Left lung (tissue), 10 donors: ENCODE results near the gene SPEM1. TPM values are rescaled to one million over a fixed set of nuclear protein-coding genes. Genes with fewer than 3 reads are reported as not detected.

Source experiments
- ATAC-seq: fragments of 200-7000 bp; cut with Tn5 transposase; one replicate; pipeline ENCODE4 v1.9.1; 2020; ENCODE audit warnings: moderate library complexity
- DNase-seq, 4 donors: peaks; one replicate each; pipeline ENCODE4 v3.0.0-alpha.2; 2013 to 2020
- H3K27ac ChIP-seq, 2 donors: fragments of 200-600 bp; sonication (generic) in 1 of 2; one replicate each; pipeline versions ENCODE4 v1.5.0 to v1.8.0; 2020 to 2021
- H3K27me3 ChIP-seq, 2 donors: fragments of 200-600 bp; sonication (generic) in 1 of 2; one replicate each; pipeline versions ENCODE4 v1.5.0 to v1.8.0; 2020 to 2021
- H3K36me3 ChIP-seq, 2 donors: fragments of 200-600 bp; sonication (generic) in 1 of 2; one replicate each; pipeline versions ENCODE4 v1.5.0 to v1.8.0; 2020 to 2021
- H3K4me1 ChIP-seq, 2 donors: fragments of 200-600 bp; one replicate each; pipeline ENCODE4 v1.8.0; 2021
- H3K4me3 ChIP-seq, 2 donors: fragments of 200-600 bp; sonication (generic) in 1 of 2; one replicate each; pipeline versions ENCODE4 v1.5.0 to v1.8.0; 2020 to 2021; ENCODE audit warnings: mild to moderate bottlenecking in 1 of 2
- H3K9me3 ChIP-seq, 2 donors: fragments of 200-600 bp; sonication (generic) in 1 of 2; one replicate each; pipeline versions ENCODE4 v1.5.0 to v1.8.0; 2020 to 2021
- intact Hi-C, 2 donors: fragments of 100-400 bp; cut with DNase I; formaldehyde crosslinking; loops; one replicate each; pipeline versions ENCODE4 v1.11.2 to v1.14.2; 2022
- polyA plus RNA-seq, 6 donors: library from polyadenylated mRNA; unstranded; fragments of 120-200 nt; gene quantifications; one replicate each; pipeline ENCODE4 v1.2.1, GENCODE V29; 2013; ENCODE audit not compliant: insufficient read length in 6 of 6
- total RNA-seq, 2 donors: library from RNA; stranded (reverse); fragmentation: NEBNext Ultra II Directional; extraction: Animal tissue kit (Norgen Biotek cat#: 25700); gene quantifications; one replicate each; pipeline ENCODE4 v1.2.1, GENCODE V29; 2021
- TF ChIP-seq, protein P1 (sequence below), 2 donors: fragments of 200-600 bp; sonication (generic) in 1 of 2; IDR thresholded peaks; one replicate each; pipeline versions ENCODE4 v1.5.0 to v1.8.0; 2021; ENCODE audit warnings: antibody characterized with exemption in 2 of 2
- donor health status: DM: no; HTN: yes; CAD: no.
- donor health status: DM: no; HTN: no; CAD: no.

Gene SPEM1
- total and polyA plus RNA-seq, 8 donors, result not detected

DNA sequence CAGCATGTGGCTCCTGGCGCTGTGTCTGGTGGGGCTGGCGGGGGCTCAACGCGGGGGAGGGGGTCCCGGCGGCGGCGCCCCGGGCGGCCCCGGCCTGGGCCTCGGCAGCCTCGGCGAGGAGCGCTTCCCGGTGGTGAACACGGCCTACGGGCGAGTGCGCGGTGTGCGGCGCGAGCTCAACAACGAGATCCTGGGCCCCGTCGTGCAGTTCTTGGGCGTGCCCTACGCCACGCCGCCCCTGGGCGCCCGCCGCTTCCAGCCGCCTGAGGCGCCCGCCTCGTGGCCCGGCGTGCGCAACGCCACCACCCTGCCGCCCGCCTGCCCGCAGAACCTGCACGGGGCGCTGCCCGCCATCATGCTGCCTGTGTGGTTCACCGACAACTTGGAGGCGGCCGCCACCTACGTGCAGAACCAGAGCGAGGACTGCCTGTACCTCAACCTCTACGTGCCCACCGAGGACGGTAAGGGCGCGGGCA, 11.8 kb upstream of the SPEM1 start:
- TF ChIP-seq, protein P1, sequence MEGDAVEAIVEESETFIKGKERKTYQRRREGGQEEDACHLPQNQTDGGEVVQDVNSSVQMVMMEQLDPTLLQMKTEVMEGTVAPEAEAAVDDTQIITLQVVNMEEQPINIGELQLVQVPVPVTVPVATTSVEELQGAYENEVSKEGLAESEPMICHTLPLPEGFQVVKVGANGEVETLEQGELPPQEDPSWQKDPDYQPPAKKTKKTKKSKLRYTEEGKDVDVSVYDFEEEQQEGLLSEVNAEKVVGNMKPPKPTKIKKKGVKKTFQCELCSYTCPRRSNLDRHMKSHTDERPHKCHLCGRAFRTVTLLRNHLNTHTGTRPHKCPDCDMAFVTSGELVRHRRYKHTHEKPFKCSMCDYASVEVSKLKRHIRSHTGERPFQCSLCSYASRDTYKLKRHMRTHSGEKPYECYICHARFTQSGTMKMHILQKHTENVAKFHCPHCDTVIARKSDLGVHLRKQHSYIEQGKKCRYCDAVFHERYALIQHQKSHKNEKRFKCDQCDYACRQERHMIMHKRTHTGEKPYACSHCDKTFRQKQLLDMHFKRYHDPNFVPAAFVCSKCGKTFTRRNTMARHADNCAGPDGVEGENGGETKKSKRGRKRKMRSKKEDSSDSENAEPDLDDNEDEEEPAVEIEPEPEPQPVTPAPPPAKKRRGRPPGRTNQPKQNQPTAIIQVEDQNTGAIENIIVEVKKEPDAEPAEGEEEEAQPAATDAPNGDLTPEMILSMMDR (IDR thresholded peaks at IDR 0.05), result no peak
- Histone ChIP-seq H3K36me3 (no peaks in the 10 kb centered on the region), H3K4me1 (peaks cover under 1 to 15% of the 10 kb centered on the region in 2 donors), H3K9me3 (no peaks in the 10 kb centered on the region), H3K27me3 (peaks cover 0 to 37% of the 10 kb centered on the region in 2 donors), H3K4me3 (no peak overlapping the region), H3K27ac (no peak overlapping the region)
- ATAC-seq (no peak), DNase-seq (no peak)
- intact Hi-C loops, result no loop called here

DNA sequence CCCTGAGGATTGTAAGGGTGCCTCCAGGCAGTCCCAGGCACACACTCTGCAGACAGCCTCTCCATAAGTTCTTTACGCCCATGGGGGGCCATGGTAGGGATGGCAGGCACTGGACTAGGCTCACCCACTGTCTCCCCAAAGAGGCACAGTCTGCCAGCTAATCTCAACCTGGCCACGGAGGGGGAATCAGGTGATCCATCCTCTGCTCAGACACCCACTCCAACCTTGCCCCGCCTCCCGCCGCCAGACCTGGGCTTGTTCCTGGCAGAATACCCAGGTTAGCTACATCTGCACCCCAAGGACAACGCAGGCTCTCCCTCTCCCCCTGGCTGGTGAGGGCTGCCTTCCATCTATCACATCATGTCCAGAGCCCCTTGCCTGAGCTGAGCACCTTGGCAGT, 11.3 kb upstream of the SPEM1 start:
- H3K36me3 ChIP-seq, result no peaks in the 10 kb centered on the region
- H3K4me3 ChIP-seq, result no peak overlapping the region
- no peak overlapping the region for H3K27ac ChIP-seq
- DNase-seq (no peak), ATAC-seq (no peak)
- intact Hi-C loops, result no loop called here
- H3K4me1 ChIP-seq, result peaks cover 0 to 11% of the 10 kb centered on the region in 2 donors
- TF ChIP-seq, protein P1 (IDR thresholded peaks at IDR 0.05), result no peak
- H3K27me3 ChIP-seq, result peaks cover 0 to 37% of the 10 kb centered on the region in 2 donors
- no peaks in the 10 kb centered on the region for H3K9me3 ChIP-seq

DNA sequence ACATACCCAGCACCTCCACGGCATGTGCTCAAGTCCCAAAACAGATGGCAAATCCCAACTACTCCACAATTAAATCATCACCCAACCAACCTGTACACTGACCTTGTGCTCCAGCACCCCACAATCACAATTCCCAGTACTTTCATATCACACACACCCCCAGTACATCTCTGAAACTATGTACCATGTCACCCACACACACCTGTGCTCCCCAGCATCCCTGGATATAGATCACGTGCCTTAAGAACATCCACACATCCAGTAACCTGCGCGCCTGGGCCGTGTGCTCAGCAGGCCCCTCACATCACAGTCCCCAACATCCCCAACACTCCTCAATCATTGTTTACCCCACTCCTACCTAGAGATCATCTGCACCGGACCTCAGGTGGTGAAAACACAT, 10.4 kb upstream of the SPEM1 start:
- no peak overlapping the region for H3K4me3 ChIP-seq
- intact Hi-C loops, result no loop called here
- TF ChIP-seq, protein P1 (IDR thresholded peaks at IDR 0.05), result no peak
- H3K36me3 ChIP-seq, result no peaks in the 10 kb centered on the region
- H3K9me3 ChIP-seq, result no peaks in the 10 kb centered on the region
- DNase-seq, result no peak
- H3K27ac ChIP-seq, result no peak overlapping the region
- peaks cover 0 to 34% of the 10 kb centered on the region in 2 donors for H3K27me3 ChIP-seq
- ATAC-seq, result no peak
- H3K4me1 ChIP-seq, result peaks cover 0 to 11% of the 10 kb centered on the region in 2 donors

DNA sequence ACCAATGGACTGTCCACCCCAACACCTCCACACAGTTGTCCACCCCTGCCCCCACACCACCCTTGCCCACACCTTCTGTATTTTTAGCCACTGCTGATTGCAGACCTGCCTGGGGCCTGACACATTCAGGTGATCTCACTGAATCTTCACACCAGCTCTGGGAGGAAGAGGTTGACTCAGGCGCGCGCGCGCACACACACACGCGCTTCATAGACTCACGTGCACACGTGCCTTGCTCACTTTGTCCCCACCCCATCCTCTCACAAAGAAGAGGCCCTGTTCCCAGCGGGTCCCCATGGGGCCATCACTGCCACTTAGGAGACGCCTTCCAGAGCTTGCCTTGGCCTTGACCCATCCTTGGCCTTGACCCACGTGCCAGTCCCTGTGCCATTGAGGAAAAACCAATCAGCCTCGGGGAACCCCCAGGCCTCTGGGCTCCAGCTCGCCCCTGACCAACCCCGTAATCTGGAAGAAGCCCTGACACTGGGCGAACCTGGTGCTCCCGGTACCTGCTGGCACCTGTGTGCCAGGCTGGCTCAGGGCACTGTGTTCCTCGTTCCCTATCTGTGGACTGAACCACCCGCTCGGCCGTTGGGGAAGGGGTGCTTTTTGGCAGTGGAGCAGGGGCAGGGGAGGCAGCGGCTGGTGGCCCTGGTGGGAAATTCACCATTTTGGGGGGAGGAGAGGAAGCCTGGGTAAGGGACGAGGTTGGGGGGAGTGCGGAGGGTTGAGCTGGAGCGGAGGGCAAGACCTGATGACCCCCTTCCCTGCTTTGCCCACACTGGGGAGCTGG, 9.3 kb upstream of the SPEM1 start:
- ATAC-seq, result no peak
- Histone ChIP-seq H3K27ac (no peak overlapping the region), H3K27me3 (peaks cover 0 to 23% of the 10 kb centered on the region in 2 donors), H3K4me1 (no peaks in the 10 kb centered on the region), H3K36me3 (no peaks in the 10 kb centered on the region), H3K9me3 (no peaks in the 10 kb centered on the region), H3K4me3 (no peak overlapping the region)
- TF ChIP-seq, protein P1 (IDR thresholded peaks at IDR 0.05), result no peak
- DNase-seq, result no peak
- intact Hi-C loops, result no loop called here

DNA sequence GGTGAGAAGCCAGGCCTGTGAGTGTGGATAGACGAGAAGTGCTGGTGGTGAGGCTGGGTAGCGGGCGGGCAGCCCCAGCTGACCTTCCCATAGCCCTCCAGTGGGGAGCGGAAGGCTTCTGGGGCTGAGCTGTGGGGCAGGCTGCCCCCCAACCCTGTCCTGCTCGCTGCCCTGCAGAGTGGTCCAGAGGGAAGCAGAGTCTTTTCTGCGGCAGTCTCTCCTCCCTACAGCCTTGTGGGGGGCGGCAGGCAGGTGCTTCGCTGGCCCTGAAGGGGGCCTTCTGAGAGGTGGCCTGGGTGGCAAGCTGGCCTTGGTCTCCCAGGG, 8.7 kb upstream of the SPEM1 start:
- Histone ChIP-seq H3K27me3 (peaks cover 0 to 17% of the 10 kb centered on the region in 2 donors), H3K27ac (no peak overlapping the region), H3K9me3 (no peaks in the 10 kb centered on the region), H3K4me3 (no peak overlapping the region), H3K4me1 (no peaks in the 10 kb centered on the region), H3K36me3 (no peaks in the 10 kb centered on the region)
- no peak for ATAC-seq
- DNase-seq, result no peak
- TF ChIP-seq, protein P1 (IDR thresholded peaks at IDR 0.05), result no peak
- intact Hi-C loops, result no loop called here
